Measurements from ENCODE around the gene RNASEH2C. TPM values are rescaled to one million over a fixed set of nuclear protein-coding genes. Genes with fewer than 3 reads are reported as not detected.
"Not testable (repeated sequence)": the region's sequence is repeated elsewhere in the genome, so short reads cannot be mapped to it uniquely, and the experiment has no call there.

RNASEH2C gene
- total RNA-seq, 2 experiments from 2014 or later, result 98.4 to 105 TPM

- Mint-ChIP-seq H3K9me3 (peaks cover 7% of the 10 kb centered on the region), H3K4me1 (ENCODE audit: low read depth) (no peaks in the 10 kb centered on the region), H3K4me3 (no peak overlapping the region), H3K36me3 (no peaks in the 10 kb centered on the region), H3K27me3 (peaks cover 10% of the 10 kb centered on the region), H3K27ac (no peak overlapping the region)
- ChIA-PET POLR2A (no interaction called here), CTCF (no interaction called here)
- intact Hi-C loops (cut with micrococcal nuclease), result no loop called here
- no peak for DNase-seq
These were observed 20.6 kb upstream of the RNASEH2C start for GRCh38 chr11:65741185-65741584.

GRCh38 chr11:65739022-65739421 is 18.4 kb upstream of the RNASEH2C start:
- Mint-ChIP-seq H3K4me3 (no peak overlapping the region), H3K9me3 (peaks cover 7% of the 10 kb centered on the region), H3K4me1 (ENCODE audit: low read depth) (no peaks in the 10 kb centered on the region), H3K27me3 (peaks cover 14% of the 10 kb centered on the region), H3K36me3 (no peaks in the 10 kb centered on the region), H3K27ac (no peak overlapping the region)
- ChIA-PET CTCF (interaction anchor here (2.1 kb wide), 1 partner anchor 41 kb away, joined by 10 read pairs; no protein-coding TSS in a partner anchor), POLR2A (no interaction called here)
- DNase-seq, result no peak
- intact Hi-C loops (cut with micrococcal nuclease), result no loop called here

- H3K27me3 Mint-ChIP-seq, result peaks cover 14% of the 10 kb centered on the region
- intact Hi-C loops (cut with micrococcal nuclease), result no loop called here
- H3K9me3 Mint-ChIP-seq, result peaks cover 7% of the 10 kb centered on the region
- ChIA-PET CTCF (interaction anchor here (0.6 to 2.1 kb wide), 2 partner anchors 43 to 527 kb away, joined by 3 to 10 read pairs; no protein-coding TSS in a partner anchor), POLR2A (no interaction called here)
- no peaks in the 10 kb centered on the region for H3K36me3 Mint-ChIP-seq
- no peaks in the 10 kb centered on the region for H3K4me1 Mint-ChIP-seq (ENCODE audit: low read depth)
- no peak overlapping the region for H3K4me3 Mint-ChIP-seq
- no peak overlapping the region for H3K27ac Mint-ChIP-seq
- no peak for DNase-seq
These were observed 16.2 kb upstream of the RNASEH2C start for GRCh38 chr11:65736810-65737209.

GRCh38 chr11:65735111-65735510 is 14.5 kb upstream of the RNASEH2C start:
- H3K4me1 Mint-ChIP-seq (ENCODE audit: low read depth); H3K27ac Mint-ChIP-seq; intact Hi-C loops (cut with micrococcal nuclease); H3K9me3 Mint-ChIP-seq; POLR2A ChIA-PET; H3K4me3 Mint-ChIP-seq; DNase-seq; H3K36me3 Mint-ChIP-seq: not testable (repeated sequence)
- CTCF ChIA-PET, result interaction anchor here (1.5 kb wide), 1 partner anchor 149 kb away, joined by 3 read pairs; no protein-coding TSS in a partner anchor
- H3K27me3 Mint-ChIP-seq, result peaks cover 16% of the 10 kb centered on the region

- Mint-ChIP-seq H3K27ac (no peak overlapping the region), H3K4me1 (ENCODE audit: low read depth) (no peaks in the 10 kb centered on the region), H3K27me3 (peaks cover 9% of the 10 kb centered on the region), H3K4me3 (no peak overlapping the region), H3K36me3 (no peaks in the 10 kb centered on the region), H3K9me3 (no peaks in the 10 kb centered on the region)
- CTCF ChIA-PET, result no interaction called here
- no peak for DNase-seq
- POLR2A ChIA-PET, result no interaction called here
- intact Hi-C loops (cut with micrococcal nuclease), result no loop called here
These were observed 9.9 kb upstream of the RNASEH2C start for GRCh38 chr11:65730461-65730860.

GRCh38 chr11:65727865-65728264 is 7.3 kb upstream of the RNASEH2C start:
- Mint-ChIP-seq H3K4me1 (ENCODE audit: low read depth) (no peaks in the 10 kb centered on the region), H3K27me3 (peaks cover 4% of the 10 kb centered on the region), H3K27ac (no peak overlapping the region), H3K36me3 (no peaks in the 10 kb centered on the region), H3K9me3 (no peaks in the 10 kb centered on the region), H3K4me3 (no peak overlapping the region)
- intact Hi-C loops (cut with micrococcal nuclease), result no loop called here
- ChIA-PET POLR2A (no interaction called here), CTCF (interaction anchor here (0.7 to 2.4 kb wide), 5 partner anchors 10 to 341 kb away, joined by 3 to 19 read pairs (median 4); partner anchors contain the start of genes AP5B1 and KAT5)
- no peak for DNase-seq

GRCh38 chr11:65726660-65727059 is 6.1 kb upstream of the RNASEH2C start:
- ChIA-PET POLR2A (no interaction called here), CTCF (interaction anchor here (0.9 to 2.4 kb wide), 5 partner anchors 15 to 265 kb away, joined by 3 to 19 read pairs (median 5); partner anchors contain the start of genes AP5B1 and KAT5)
- Mint-ChIP-seq H3K36me3 (no peaks in the 10 kb centered on the region), H3K4me3 (no peak overlapping the region), H3K4me1 (ENCODE audit: low read depth) (no peaks in the 10 kb centered on the region), H3K27ac (no peak overlapping the region), H3K9me3 (no peaks in the 10 kb centered on the region), H3K27me3 (peaks cover under 1% of the 10 kb centered on the region)
- intact Hi-C loops (cut with micrococcal nuclease), result no loop called here
- DNase-seq, result no peak

- no peak overlapping the region for H3K4me3 Mint-ChIP-seq
- no peaks in the 10 kb centered on the region for H3K27me3 Mint-ChIP-seq
- no peaks in the 10 kb centered on the region for H3K9me3 Mint-ChIP-seq
- H3K36me3 Mint-ChIP-seq, result peaks cover 27% of the 10 kb centered on the region
- ChIA-PET POLR2A (no interaction called here), CTCF (interaction anchor here (0.9 to 3.4 kb wide), 5 partner anchors 11 to 162 kb away, joined by 3 to 12 read pairs (median 3); partner anchors contain the start of genes AP5B1 and KAT5)
- H3K27ac Mint-ChIP-seq, result no peak overlapping the region
- intact Hi-C loops (cut with micrococcal nuclease), result no loop called here
- peaks cover 21% of the 10 kb centered on the region for H3K4me1 Mint-ChIP-seq (ENCODE audit: low read depth)
- DNase-seq, result no peak
These were observed 1.7 kb upstream of the RNASEH2C start for GRCh38 chr11:65722261-65722660.

- Mint-ChIP-seq H3K4me3 (peak overlapping the region; percentile 98), H3K9me3 (no peaks in the 10 kb centered on the region), H3K36me3 (peaks cover 39% of the 10 kb centered on the region), H3K4me1 (ENCODE audit: low read depth) (peaks cover 24% of the 10 kb centered on the region), H3K27ac (peak overlapping the region; percentile 85), H3K27me3 (no peaks in the 10 kb centered on the region)
- POLR2A ChIA-PET, result interaction anchor here (0.5 to 1.7 kb wide), 7 partner anchors 8 to 133 kb away, joined by 3 to 13 read pairs (median 4); partner anchors contain the start of gene KAT5
- DNase-seq, result peak; percentile 57
- intact Hi-C loops (cut with micrococcal nuclease), result loop anchor here (1.0 kb wide), 1 partner anchor 8 kb away; the partner anchor contains the start of gene KAT5
- CTCF ChIA-PET, result interaction anchor here (1.0 to 2.7 kb wide), 11 partner anchors 8 to 168 kb away, joined by 3 to 30 read pairs (median 5); partner anchors contain the start of genes AP5B1, CFL1, FIBP and KAT5
These were observed 757 bp downstream of the RNASEH2C start for GRCh38 chr11:65719871-65720210.

GRCh38 chr11:65718964-65719492 is 1.6 kb downstream of the RNASEH2C start:
- ChIA-PET CTCF (interaction anchor here (1.0 to 2.7 kb wide), 9 partner anchors 7 to 166 kb away, joined by 3 to 30 read pairs (median 9); partner anchors contain the start of genes AP5B1, CFL1, KAT5 and MUS81), POLR2A (interaction anchor here (1.0 to 1.3 kb wide), 4 partner anchors 42 to 134 kb away, joined by 3 to 5 read pairs (median 3); no protein-coding TSS in a partner anchor)
- Mint-ChIP-seq H3K9me3 (no peaks in the 10 kb centered on the region), H3K4me3 (peak overlapping the region; percentile 98), H3K27me3 (no peaks in the 10 kb centered on the region), H3K4me1 (ENCODE audit: low read depth) (peaks cover 29% of the 10 kb centered on the region), H3K36me3 (peaks cover 46% of the 10 kb centered on the region), H3K27ac (peak overlapping the region; percentile 54)
- no peak for DNase-seq
- intact Hi-C loops (cut with micrococcal nuclease), result no loop called here

GRCh38 chr11:65718531-65718930 is 2.1 kb downstream of the RNASEH2C start:
- H3K27me3 Mint-ChIP-seq, result no peaks in the 10 kb centered on the region
- H3K4me1 Mint-ChIP-seq (ENCODE audit: low read depth), result peaks cover 32% of the 10 kb centered on the region
- H3K4me3 Mint-ChIP-seq, result peak overlapping the region; percentile 98
- POLR2A ChIA-PET, result no interaction called here
- no peak for DNase-seq
- H3K27ac Mint-ChIP-seq, result peak overlapping the region; percentile 54
- peaks cover 50% of the 10 kb centered on the region for H3K36me3 Mint-ChIP-seq
- intact Hi-C loops (cut with micrococcal nuclease), result no loop called here
- no peaks in the 10 kb centered on the region for H3K9me3 Mint-ChIP-seq
- CTCF ChIA-PET, result interaction anchor here (1.1 to 2.7 kb wide), 3 partner anchors 57 to 99 kb away, joined by 3 to 30 read pairs (median 17); partner anchors contain the start of gene AP5B1

GRCh38 chr11:65717906-65718305 is 2.7 kb downstream of the RNASEH2C start:
- POLR2A ChIA-PET, result no interaction called here
- CTCF ChIA-PET, result no interaction called here
- Mint-ChIP-seq H3K9me3 (no peaks in the 10 kb centered on the region), H3K4me3 (no peak overlapping the region), H3K36me3 (peaks cover 55% of the 10 kb centered on the region), H3K27ac (no peak overlapping the region), H3K27me3 (no peaks in the 10 kb centered on the region), H3K4me1 (ENCODE audit: low read depth) (peaks cover 37% of the 10 kb centered on the region)
- intact Hi-C loops (cut with micrococcal nuclease), result no loop called here
- DNase-seq, result no peak

All from activated CD4-positive, alpha-beta memory T cell treated with anti-CD3 and anti-CD28 coated beads for 36 hours (primary cell).